Hematopoietic multipotent progenitor cell treated with erythropoietin and hydrocortisone succinate and interleukin-3 and kit ligand, for 6 days (in vitro differentiated cells): ENCODE measurements around the gene ANKRD22.

ENCODE experiments used
- DNase-seq: peaks from one replicate; pipeline ENCODE4 v3.0.0-alpha.2; 2015

The ANKRD22 gene

GRCh38 chr10:88835096-88835909, 16.3 kb downstream of the ANKRD22 start:
- DNase-seq: peak; percentile 91

GRCh38 chr10:88833723-88834122, 17.9 kb downstream of the ANKRD22 start:
- peak; percentile 39 for DNase-seq

- DNase-seq: no peak
Measured at GRCh38 chr10:88833156-88833555, 18.5 kb downstream of the ANKRD22 start.

GRCh38 chr10:88832376-88832775, 19.3 kb downstream of the ANKRD22 start:
- DNase-seq: no peak

GRCh38 chr10:88831709-88832108, 19.9 kb downstream of the ANKRD22 start:
- no peak for DNase-seq

GRCh38 chr10:88830643-88831268, 20.9 kb downstream of the ANKRD22 start:
- DNase-seq: peak; percentile 78

GRCh38 chr10:88828310-88828709, 23.3 kb downstream of the ANKRD22 start:
- no peak for DNase-seq

- DNase-seq: no peak
Measured at GRCh38 chr10:88827671-88828070, 24.0 kb downstream of the ANKRD22 start.

- no peak for DNase-seq
Measured at GRCh38 chr10:88826388-88826787, 25.3 kb downstream of the ANKRD22 start.

GRCh38 chr10:88820748-88821401, 30.8 kb downstream of the ANKRD22 start:
- no peak for DNase-seq

GRCh38 chr10:88819290-88819689, 32.4 kb downstream of the ANKRD22 start:
- DNase-seq: no peak

- DNase-seq: no peak
Measured at GRCh38 chr10:88813200-88813599, 38.4 kb downstream of the ANKRD22 start.

GRCh38 chr10:88810196-88810961, 41.3 kb downstream of the ANKRD22 start:
- DNase-seq: peak; percentile 82

GRCh38 chr10:88809621-88810020, 42.0 kb downstream of the ANKRD22 start:
- DNase-seq: no peak

- no peak for DNase-seq
Measured at GRCh38 chr10:88805924-88806323, 45.7 kb downstream of the ANKRD22 start.

- peak; percentile 27 for DNase-seq
Measured at GRCh38 chr10:88805361-88805760, 46.3 kb downstream of the ANKRD22 start.

- no peak for DNase-seq
Measured at GRCh38 chr10:88804083-88804812, 47.4 kb downstream of the ANKRD22 start.

- no peak for DNase-seq
Measured at GRCh38 chr10:88803641-88804040, 48.0 kb downstream of the ANKRD22 start.

- DNase-seq: no peak
Measured at GRCh38 chr10:88802523-88803285, 48.9 kb downstream of the ANKRD22 start, which contains the start of gene LIPM. Gene LIPM, plus strand, starts transcription at chr10:88802730. Its CDS starts 167 bp downstream, at chr10:88802897.

- peak; percentile 84 for DNase-seq
Measured at GRCh38 chr10:88800152-88801125, 51.2 kb downstream of the ANKRD22 start.
